GM12878 (cell line): ENCODE measurements around the gene NPAS3. TPM values are rescaled to one million over a fixed set of nuclear protein-coding genes. Genes with fewer than 3 reads are reported as not detected.

Experiments used
- ASH2L ChIP-seq: fragments of 300-600, 200-600 bp; sonication (generic); IDR thresholded peaks from 2 replicates; pipeline ENCODE4 v1.6.1; 2017; ENCODE audit warnings: low read depth, mild to moderate bottlenecking, borderline replicate concordance
- BCL3 ChIP-seq: IDR thresholded peaks from 2 replicates; pipeline ENCODE4 v1.6.1; 2011; ENCODE audit warnings: borderline replicate concordance, low read depth, mild to moderate bottlenecking, moderate library complexity, low read length; ENCODE audit not compliant: insufficient read depth, poor library complexity, severe bottlenecking
- EGR1 ChIP-seq, 2 experiments: IDR thresholded peaks; 1 replicate in 1 of 2; 2 replicates in 1 of 2; pipeline ENCODE4 v1.6.1; 2011 to 2012; ENCODE audit warnings: low read depth in 2 of 2, low read length in 2 of 2, borderline replicate concordance in 1 of 2, mild to moderate bottlenecking in 1 of 2, moderate library complexity in 1 of 2
- ESRRA ChIP-seq: IDR thresholded peaks from 2 replicates; pipeline ENCODE4 v1.6.1; 2012; ENCODE audit warnings: mild to moderate bottlenecking, low read length, improper control_type of control experiment
- IKZF2 ChIP-seq, 2 experiments: fragments of 450-650 bp; IDR thresholded peaks; 2 replicates each; pipeline ENCODE4 v1.6.1; 2017; ENCODE audit warnings: mild to moderate bottlenecking in 2 of 2, moderate library complexity in 2 of 2
- MYC ChIP-seq: IDR thresholded peaks from 2 replicates; pipeline ENCODE4 v1.6.1; 2011; ENCODE audit warnings: mild to moderate bottlenecking, low read length, moderate library complexity, inconsistent platforms; ENCODE audit not compliant: insufficient read depth, insufficient replicate concordance, insufficient read length, severe bottlenecking
- PAX5 ChIP-seq: IDR thresholded peaks from 2 replicates; pipeline ENCODE4 v1.6.1; 2011; ENCODE audit warnings: low read depth, low read length, borderline replicate concordance
- PKNOX1 ChIP-seq: fragments of 450-650 bp; IDR thresholded peaks from 2 replicates; pipeline ENCODE4 v1.6.1; 2016; ENCODE audit warnings: mild to moderate bottlenecking
- POLR2AphosphoS2 ChIP-seq: IDR thresholded peaks from 2 replicates; pipeline ENCODE4 v1.6.1; 2011; ENCODE audit warnings: low read depth, mild to moderate bottlenecking, low read length, improper control_type of control experiment, moderate library complexity
- RELA ChIP-seq: fragments of 450-650 bp; IDR thresholded peaks from 2 replicates; pipeline ENCODE4 v1.8.0; 2014; ENCODE audit warnings: borderline replicate concordance; ENCODE audit not compliant: partially characterized antibody
- ZBED1 ChIP-seq: IDR thresholded peaks from 2 replicates; pipeline ENCODE4 v1.6.1; 2016; ENCODE audit warnings: borderline replicate concordance
- polyA plus RNA-seq, 11 experiments: library from polyadenylated mRNA; depleted of rRNA in 4 of 11; unstranded in 6 of 11; stranded (reverse) in 5 of 11; fragments of >200 nt; fragmentation: Nextera tagmentation in 4 of 11; fragmentation: Illumina TruSeq in 1 of 11; extraction: Ambion mirVana in 4 of 11; extraction: Trizol in 1 of 11; gene quantifications; 1 replicate in 1 of 11; 2 replicates in 10 of 11; pipeline versions ENCODE4 v1.2.1 to v1.2.3, GENCODE V29; 2011 to 2016; ENCODE audit warnings: inconsistent platforms in 2 of 11, missing spikeins in 2 of 11, low read depth in 1 of 11
- total RNA-seq, 4 experiments: library from RNA; depleted of rRNA in 3 of 4; stranded (reverse); fragments of >200 nt in 3 of 4; fragmentation: Illumina TruSeq in 1 of 4; extraction: Trizol in 1 of 4; gene quantifications; 2 replicates each; pipeline versions ENCODE4 v1.2.1 to v1.2.3, GENCODE V29; 2013 to 2021
- TF ChIP-seq, protein P1 (sequence below): fragments of 450-650 bp; IDR thresholded peaks from 2 replicates; pipeline ENCODE4 v1.6.1; 2017; ENCODE audit warnings: mild to moderate bottlenecking

NPAS3 gene
- total and polyA plus RNA-seq, 10 of the 15 experiments (the other 5 are each of a cell fraction or from before 2014, with no cell fraction given): under 0.01 to 2.7 (median 0.03) TPM; not detected in 6

DNA sequence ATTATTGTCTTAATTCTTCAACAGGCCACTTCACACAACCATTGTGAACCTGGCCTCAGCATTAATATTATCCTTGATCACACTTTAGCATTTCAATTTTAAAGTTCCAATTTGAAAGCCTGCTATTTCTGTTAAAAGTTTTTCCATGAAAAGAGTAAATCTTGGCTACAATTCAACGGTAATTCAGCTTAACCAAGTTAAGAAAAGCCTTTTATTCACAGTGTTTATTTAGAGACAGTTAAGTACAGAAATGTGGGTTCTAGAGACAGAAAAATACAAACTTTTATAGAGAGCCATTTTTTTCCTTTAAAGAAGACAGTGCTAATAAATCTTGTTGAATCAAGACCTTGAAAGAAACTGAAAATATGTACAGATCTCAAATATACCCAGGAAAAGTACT is 103.9 kb downstream of the NPAS3 start (continued):
- TF ChIP-seq BCL3 (no peak), PKNOX1 (no peak), PAX5 (no peak), MYC (no peak), POLR2AphosphoS2 (no peak), ASH2L (no peak), RELA (no peak), IKZF2 (IDR thresholded peaks at IDR 0.05) (no peak), EGR1 (IDR thresholded peaks at IDR 0.05; ENCODE audit: borderline replicate concordance in 1 of 2, low read depth in 2 of 2, low read length in 2 of 2) (no peak), ZBED1 (no peak), ESRRA (no peak)
- TF ChIP-seq, protein P1, sequence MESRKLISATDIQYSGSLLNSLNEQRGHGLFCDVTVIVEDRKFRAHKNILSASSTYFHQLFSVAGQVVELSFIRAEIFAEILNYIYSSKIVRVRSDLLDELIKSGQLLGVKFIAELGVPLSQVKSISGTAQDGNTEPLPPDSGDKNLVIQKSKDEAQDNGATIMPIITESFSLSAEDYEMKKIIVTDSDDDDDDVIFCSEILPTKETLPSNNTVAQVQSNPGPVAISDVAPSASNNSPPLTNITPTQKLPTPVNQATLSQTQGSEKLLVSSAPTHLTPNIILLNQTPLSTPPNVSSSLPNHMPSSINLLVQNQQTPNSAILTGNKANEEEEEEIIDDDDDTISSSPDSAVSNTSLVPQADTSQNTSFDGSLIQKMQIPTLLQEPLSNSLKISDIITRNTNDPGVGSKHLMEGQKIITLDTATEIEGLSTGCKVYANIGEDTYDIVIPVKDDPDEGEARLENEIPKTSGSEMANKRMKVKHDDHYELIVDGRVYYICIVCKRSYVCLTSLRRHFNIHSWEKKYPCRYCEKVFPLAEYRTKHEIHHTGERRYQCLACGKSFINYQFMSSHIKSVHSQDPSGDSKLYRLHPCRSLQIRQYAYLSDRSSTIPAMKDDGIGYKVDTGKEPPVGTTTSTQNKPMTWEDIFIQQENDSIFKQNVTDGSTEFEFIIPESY: no peak
